ENCODE measurements around the gene SPECC1L.

SPECC1L gene

GRCh38 chr22:24423519-24424000 is 152.9 kb downstream of the SPECC1L start:
- no peak for DNase-seq (ENCODE audit: low read depth, low spot score)
- no peak overlapping the region for H3K27ac ChIP-seq

GRCh38 chr22:24424001-24424900 is 153.6 kb downstream of the SPECC1L start:
- no peak overlapping the region for H3K27ac ChIP-seq
- no peak for DNase-seq (ENCODE audit: low read depth, low spot score)

GRCh38 chr22:24424901-24425775 is 154.5 kb downstream of the SPECC1L start:
- H3K27ac ChIP-seq: no peak overlapping the region
- no peak for DNase-seq (ENCODE audit: low read depth, low spot score)

GRCh38 chr22:24426436-24426835 is 155.8 kb downstream of the SPECC1L start:
- DNase-seq (ENCODE audit: low read depth, low spot score): no peak
- H3K27ac ChIP-seq: no peak overlapping the region

- no peak overlapping the region for H3K27ac ChIP-seq
- no peak for DNase-seq (ENCODE audit: low read depth, low spot score)
These were observed 156.3 kb downstream of the SPECC1L start for GRCh38 chr22:24426851-24427499.

GRCh38 chr22:24427500-24428164 is 157.0 kb downstream of the SPECC1L start, which contains the start of gene ADORA2A:
Gene ADORA2A (plus strand): TSS chr22:24427599. CDS start chr22:24433405, 5,806 bp downstream.
- H3K27ac ChIP-seq: no peak within 1 kb of the TSS
- DNase-seq (ENCODE audit: low read depth, low spot score): no peak

GRCh38 chr22:24428751-24429410 is 158.2 kb downstream of the SPECC1L start:
- no peak overlapping the region for H3K27ac ChIP-seq
- no peak for DNase-seq (ENCODE audit: low read depth, low spot score)

- DNase-seq (ENCODE audit: low read depth, low spot score): peak; percentile 18
- no peak overlapping the region for H3K27ac ChIP-seq
These were observed 159.1 kb downstream of the SPECC1L start for GRCh38 chr22:24429411-24430365.

GRCh38 chr22:24430431-24431308 is 160.0 kb downstream of the SPECC1L start:
- H3K27ac ChIP-seq: no peak overlapping the region

GRCh38 chr22:24431309-24432034 is 160.8 kb downstream of the SPECC1L start:
- H3K27ac ChIP-seq: no peak overlapping the region

More at GRCh38 chr22:24430431-24431308, 160.0 kb downstream of the SPECC1L start:
- DNase-seq (ENCODE audit: low read depth, low spot score): no peak

GRCh38 chr22:24432059-24432853 is 161.6 kb downstream of the SPECC1L start:
- DNase-seq (ENCODE audit: low read depth, low spot score): no peak
- H3K27ac ChIP-seq: no peak overlapping the region

More at GRCh38 chr22:24431309-24432034, 160.8 kb downstream of the SPECC1L start:
- DNase-seq (ENCODE audit: low read depth, low spot score): no peak

- no peak for DNase-seq (ENCODE audit: low read depth, low spot score)
- H3K27ac ChIP-seq: no peak overlapping the region
These were observed 162.6 kb downstream of the SPECC1L start for GRCh38 chr22:24433001-24433827.

GRCh38 chr22:24433828-24434470 is 163.3 kb downstream of the SPECC1L start:
- H3K27ac ChIP-seq: no peak overlapping the region
- no peak for DNase-seq (ENCODE audit: low read depth, low spot score)
